Ascending aorta (tissue), 2 donors: ENCODE measurements around the gene KIAA1614. TPM values are rescaled to one million over a fixed set of nuclear protein-coding genes. Genes with fewer than 3 reads are reported as not detected.

Source experiments
- DNase-seq, 2 donors: peaks; one replicate each; pipeline ENCODE4 v3.0.0-alpha.2; 2019; ENCODE audit warnings: low spot score in 2 of 2
- H3K27ac ChIP-seq, 2 donors: fragments of 200-600 bp; sonication (generic); one replicate each; pipeline ENCODE4 v1.5.1; 2016 to 2017; ENCODE audit warnings: mild to moderate bottlenecking in 1 of 2
- H3K27me3 ChIP-seq: fragments of 200-600 bp; sonication (generic); one replicate; pipeline ENCODE4 v1.5.1; 2017
- H3K36me3 ChIP-seq, 2 donors: fragments of 200-600 bp; sonication (generic); one replicate each; pipeline ENCODE4 v1.5.1; 2016
- H3K4me1 ChIP-seq, 2 donors: fragments of 200-600 bp; sonication (generic); one replicate each; pipeline ENCODE4 v1.5.1; 2016 to 2017; ENCODE audit warnings: mild to moderate bottlenecking in 1 of 2
- H3K4me3 ChIP-seq, 2 donors: fragments of 200-600 bp; sonication (generic); one replicate each; pipeline ENCODE4 v1.5.1; 2016 to 2017; ENCODE audit warnings: mild to moderate bottlenecking in 1 of 2
- H3K9me3 ChIP-seq, 2 donors: fragments of 200-600 bp; sonication (generic); one replicate each; pipeline ENCODE4 v1.5.1; 2016
- intact Hi-C: fragments of 100-400 bp; cut with DNase I; formaldehyde crosslinking; loops from one replicate; pipeline ENCODE4 v1.15.1; 2023
- total RNA-seq: library from RNA; depleted of rRNA; stranded (reverse); fragments of >200 nt; gene quantifications from one replicate; pipeline ENCODE4 v1.1.0, GENCODE V29; 2016
- TF ChIP-seq, protein P1 (sequence below), 3 experiments: fragments of 200-600 bp in 2 of 3; fragments of 450-650 bp in 1 of 3; sonication (generic) in 2 of 3; IDR thresholded peaks; one replicate each; pipeline ENCODE4 v1.5.1; 2016 to 2019; ENCODE audit warnings: antibody characterized with exemption in 3 of 3, mild to moderate bottlenecking in 1 of 3, moderate library complexity in 1 of 3

Gene KIAA1614
- total RNA-seq, 1 donor from 2014 or later, result 21.9 TPM

- Histone ChIP-seq H3K27me3 (no peaks in the 10 kb centered on the region), H3K36me3 (no peaks in the 10 kb centered on the region), H3K27ac (no peak overlapping the region), H3K4me3 (no peak overlapping the region), H3K9me3 (no peaks in the 10 kb centered on the region), H3K4me1 (peaks cover 0 to 8% of the 10 kb centered on the region in 2 donors)
- no peak for DNase-seq
- intact Hi-C loops, result no loop called here
- TF ChIP-seq, protein P1, sequence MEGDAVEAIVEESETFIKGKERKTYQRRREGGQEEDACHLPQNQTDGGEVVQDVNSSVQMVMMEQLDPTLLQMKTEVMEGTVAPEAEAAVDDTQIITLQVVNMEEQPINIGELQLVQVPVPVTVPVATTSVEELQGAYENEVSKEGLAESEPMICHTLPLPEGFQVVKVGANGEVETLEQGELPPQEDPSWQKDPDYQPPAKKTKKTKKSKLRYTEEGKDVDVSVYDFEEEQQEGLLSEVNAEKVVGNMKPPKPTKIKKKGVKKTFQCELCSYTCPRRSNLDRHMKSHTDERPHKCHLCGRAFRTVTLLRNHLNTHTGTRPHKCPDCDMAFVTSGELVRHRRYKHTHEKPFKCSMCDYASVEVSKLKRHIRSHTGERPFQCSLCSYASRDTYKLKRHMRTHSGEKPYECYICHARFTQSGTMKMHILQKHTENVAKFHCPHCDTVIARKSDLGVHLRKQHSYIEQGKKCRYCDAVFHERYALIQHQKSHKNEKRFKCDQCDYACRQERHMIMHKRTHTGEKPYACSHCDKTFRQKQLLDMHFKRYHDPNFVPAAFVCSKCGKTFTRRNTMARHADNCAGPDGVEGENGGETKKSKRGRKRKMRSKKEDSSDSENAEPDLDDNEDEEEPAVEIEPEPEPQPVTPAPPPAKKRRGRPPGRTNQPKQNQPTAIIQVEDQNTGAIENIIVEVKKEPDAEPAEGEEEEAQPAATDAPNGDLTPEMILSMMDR (IDR thresholded peaks at IDR 0.05), result no peak
These were observed 3.2 kb upstream of the KIAA1614 start for GRCh38 chr1:180909462-180909976.

DNA sequence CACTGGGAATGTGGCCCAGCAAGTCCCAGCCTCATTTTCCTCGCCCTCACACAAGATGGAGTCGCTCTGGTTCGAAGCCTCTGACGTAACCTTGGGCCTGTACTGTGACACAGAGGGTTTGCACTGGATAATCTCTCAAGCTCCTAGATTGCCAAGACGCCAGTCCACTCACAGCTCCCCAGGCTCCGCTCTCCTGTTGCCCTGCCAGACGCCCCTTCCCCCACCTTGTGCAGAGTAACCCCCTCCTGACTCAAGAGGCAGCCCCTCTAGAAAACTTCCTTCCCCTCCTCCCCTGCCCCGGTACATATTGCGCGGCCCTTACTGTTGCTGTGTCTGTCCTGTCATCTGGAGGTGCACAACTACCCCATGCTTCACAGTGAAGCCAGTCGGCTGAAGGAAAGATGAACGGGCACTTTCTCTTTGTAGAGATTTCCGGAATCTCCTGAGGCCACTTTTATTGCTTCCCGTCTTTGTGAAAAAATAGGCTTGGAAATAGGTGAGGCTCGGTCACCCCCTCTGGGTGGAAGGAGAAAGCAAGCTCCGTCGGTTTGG is 981 bp upstream of the KIAA1614 start:
- H3K4me3 ChIP-seq, result peak overlapping the region; percentile 62 to 88
- H3K9me3 ChIP-seq, result no peaks in the 10 kb centered on the region
- peaks cover 2 to 5% of the 10 kb centered on the region in 2 donors for H3K36me3 ChIP-seq
- TF ChIP-seq, protein P1 (IDR thresholded peaks at IDR 0.05), result no peak
- peak in 1 of 2 donors; percentile 62 for DNase-seq
- H3K27ac ChIP-seq, result peak overlapping the region; percentile 86 to 97
- H3K27me3 ChIP-seq, result no peaks in the 10 kb centered on the region
- intact Hi-C loops, result loop anchor here (5.0 kb wide), 3 partner anchors 121 to 231 kb away; partner anchors contain the start of genes IER5 and MR1
- peaks cover 0 to 8% of the 10 kb centered on the region in 2 donors for H3K4me1 ChIP-seq

GRCh38 chr1:180912211-180912800 is 391 bp upstream of the KIAA1614 start:
- TF ChIP-seq, protein P1 (IDR thresholded peaks at IDR 0.05), result no peak
- peak in 1 of 2 donors; percentile 62 for DNase-seq
- peaks cover 0 to 8% of the 10 kb centered on the region in 2 donors for H3K4me1 ChIP-seq
- H3K27me3 ChIP-seq, result no peaks in the 10 kb centered on the region
- intact Hi-C loops, result loop anchor here (5.0 kb wide), 3 partner anchors 120 to 230 kb away; partner anchors contain the start of genes IER5 and MR1
- peaks cover 4 to 9% of the 10 kb centered on the region in 2 donors for H3K36me3 ChIP-seq
- peak overlapping the region; percentile 62 to 88 for H3K4me3 ChIP-seq
- H3K27ac ChIP-seq, result peak overlapping the region; percentile 86 to 97
- H3K9me3 ChIP-seq, result no peaks in the 10 kb centered on the region

DNA sequence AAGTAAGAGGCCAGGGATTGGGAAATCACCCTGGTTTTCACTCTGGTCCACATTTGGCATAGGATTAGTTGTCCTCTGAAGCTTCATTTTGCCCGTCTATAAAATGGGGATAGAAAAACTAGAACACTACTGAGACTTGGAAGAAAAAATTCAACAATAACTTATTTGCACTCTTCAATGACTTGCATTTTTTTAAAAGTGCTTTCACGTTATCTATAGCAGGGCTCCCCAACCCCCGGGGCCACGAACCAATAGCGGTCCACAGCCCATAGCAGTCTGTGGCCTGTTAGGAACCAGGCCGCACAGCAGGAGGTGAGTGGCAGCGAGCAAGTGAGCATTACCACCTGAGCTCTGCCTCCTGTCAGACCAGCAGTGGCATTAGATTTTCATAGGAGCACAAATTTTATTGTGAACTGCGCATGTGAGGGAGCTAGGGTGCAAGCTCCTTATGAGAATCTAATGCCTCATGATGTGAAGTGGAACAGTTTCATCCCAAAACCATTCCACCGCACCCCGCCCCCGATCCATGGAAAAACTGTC is 2.8 kb downstream of the KIAA1614 start:
- TF ChIP-seq, protein P1 (IDR thresholded peaks at IDR 0.05), result no peak
- no peaks in the 10 kb centered on the region for H3K27me3 ChIP-seq
- no peak for DNase-seq
- H3K4me1 ChIP-seq, result peaks cover 0 to 8% of the 10 kb centered on the region in 2 donors
- peaks cover 4 to 30% of the 10 kb centered on the region in 2 donors for H3K36me3 ChIP-seq
- intact Hi-C loops, result no loop called here
- H3K27ac ChIP-seq, result no peak overlapping the region
- no peak overlapping the region for H3K4me3 ChIP-seq
- H3K9me3 ChIP-seq, result no peaks in the 10 kb centered on the region

GRCh38 chr1:180916012-180916770 is 3.5 kb downstream of the KIAA1614 start:
- H3K4me1 ChIP-seq, result peaks cover 0 to 6% of the 10 kb centered on the region in 2 donors
- H3K9me3 ChIP-seq, result no peaks in the 10 kb centered on the region
- no peak for DNase-seq
- TF ChIP-seq, protein P1 (IDR thresholded peaks at IDR 0.05), result no peak
- H3K27me3 ChIP-seq, result no peaks in the 10 kb centered on the region
- intact Hi-C loops, result no loop called here
- H3K36me3 ChIP-seq, result peaks cover 4 to 30% of the 10 kb centered on the region in 2 donors
- H3K4me3 ChIP-seq, result no peak overlapping the region
- H3K27ac ChIP-seq, result no peak overlapping the region
